HG03521 (cell line): Measurements from ENCODE around the gene OBI1.

Experiments
- ATAC-seq: cut with Tn5 transposase; IDR thresholded peaks from one replicate; pipeline ENCODE4 v1.9.1; 2021; ENCODE audit warnings: mild to moderate bottlenecking, moderate library complexity; ENCODE audit not compliant: unreplicated experiment

The OBI1 gene

GRCh38 chr13:78604782-78605611 is 54.0 kb downstream of the OBI1 start:
- ATAC-seq = no peak

DNA sequence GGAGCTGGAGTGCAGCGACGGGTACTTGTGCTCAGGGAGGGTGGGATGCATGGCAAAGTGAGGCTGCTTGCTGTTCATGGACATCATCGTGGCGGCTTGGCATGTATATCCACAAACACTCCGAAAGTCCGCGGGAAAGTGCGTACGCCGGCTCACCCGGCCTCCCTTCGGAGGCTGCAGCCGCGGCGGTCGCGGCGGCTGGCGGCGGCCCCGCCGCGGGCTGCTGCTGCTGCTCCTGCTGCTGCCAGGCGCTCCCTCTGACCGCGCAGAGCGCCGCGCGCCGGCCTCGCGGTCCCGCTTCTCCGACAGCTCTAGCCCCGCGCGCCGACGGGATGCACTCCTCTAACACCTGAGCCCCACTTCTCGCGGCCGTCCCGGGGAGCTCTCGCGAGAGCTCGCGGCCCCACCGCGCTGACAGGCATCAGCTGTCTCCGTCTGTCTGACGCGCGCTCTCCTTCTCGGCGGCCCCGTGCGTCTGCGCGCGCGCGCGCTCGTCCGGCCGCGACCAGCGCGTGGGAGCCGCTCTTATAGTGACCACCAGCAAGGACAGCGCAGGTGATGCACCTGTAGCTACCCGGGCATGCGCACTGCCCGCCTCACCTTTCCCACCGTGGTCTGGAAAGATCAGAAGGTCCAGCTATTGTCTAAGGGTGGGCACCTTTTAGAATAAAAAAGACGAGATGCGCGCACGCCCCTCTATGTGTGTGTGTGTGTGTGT is 55.6 kb downstream of the OBI1 start, which contains the start of gene POU4F1:
POU4F1 (minus strand) TSS at position 313 of the 718 bp plus-strand sequence; CDS start at position 87, 226 bp downstream.
- ATAC-seq = peak; percentile 87

DNA sequence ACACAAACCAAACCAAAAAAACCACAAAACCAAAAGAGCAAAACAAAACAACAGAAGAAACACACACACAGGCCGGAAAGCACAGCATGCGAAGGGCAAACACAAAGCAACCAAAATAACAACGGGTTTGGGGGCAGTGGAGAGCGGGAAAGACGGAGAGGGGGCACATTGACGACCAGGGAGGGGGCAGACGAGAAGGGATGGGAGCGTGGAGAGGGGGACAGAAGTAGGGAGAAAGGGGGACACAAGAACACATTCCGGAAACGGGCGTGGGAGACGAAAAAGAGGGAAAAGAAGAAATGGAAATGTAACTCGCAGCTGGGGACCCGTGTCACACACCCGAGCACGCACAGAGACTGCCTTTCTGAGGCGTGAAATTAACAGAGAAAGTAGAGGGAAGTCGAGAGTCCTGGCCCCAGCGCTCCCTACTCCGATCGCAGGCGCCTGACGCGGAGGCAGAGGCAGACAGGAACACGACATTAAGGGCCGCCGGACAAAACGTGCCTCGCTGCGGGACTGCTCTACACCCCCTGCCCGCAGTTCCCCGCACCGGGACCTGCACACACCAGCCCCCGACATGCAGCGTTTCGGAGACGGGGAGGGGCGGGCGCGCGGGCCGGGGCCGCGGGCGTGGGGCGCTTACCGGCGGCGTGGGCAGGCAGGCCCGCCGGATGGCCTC is 56.3 kb downstream of the OBI1 start:
- ATAC-seq = peak; percentile 8

DNA sequence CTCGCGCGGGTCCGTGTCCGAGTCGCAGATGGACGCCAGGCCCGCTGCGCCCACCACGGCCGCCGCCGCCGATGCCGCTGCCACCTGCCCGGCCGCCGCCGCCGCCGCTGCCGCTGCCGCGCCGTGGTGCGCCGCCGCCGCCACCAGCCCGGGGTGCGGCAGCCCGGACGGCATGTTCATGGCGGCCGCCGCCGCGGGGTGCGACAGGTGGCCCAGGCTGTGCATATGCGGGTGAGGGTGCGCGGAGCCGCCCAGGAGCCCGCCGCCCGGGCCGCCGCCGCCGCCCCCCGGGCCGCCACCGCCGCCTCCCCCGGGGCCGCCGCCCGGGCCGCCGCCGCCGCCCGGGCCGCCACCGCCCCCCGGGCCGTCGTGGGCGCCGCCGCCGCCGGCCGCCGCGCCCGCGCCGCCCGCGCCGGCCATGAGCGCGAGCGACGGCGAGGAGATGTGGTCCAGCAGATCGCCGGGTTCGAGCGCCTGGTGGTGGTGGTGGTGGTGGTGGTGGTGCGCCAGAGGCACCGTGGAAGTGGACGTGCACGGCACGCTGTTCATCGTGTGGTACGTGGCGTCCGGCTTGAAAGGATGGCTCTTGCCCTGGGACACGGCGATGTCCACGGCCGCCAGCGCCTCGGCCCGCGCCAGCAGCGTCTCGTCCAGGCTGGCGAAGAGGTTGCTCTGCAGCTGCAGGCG is 56.9 kb downstream of the OBI1 start:
- ATAC-seq = no peak

- no peak for ATAC-seq
Measured at GRCh38 chr13:78601124-78601873, 57.7 kb downstream of the OBI1 start.

DNA sequence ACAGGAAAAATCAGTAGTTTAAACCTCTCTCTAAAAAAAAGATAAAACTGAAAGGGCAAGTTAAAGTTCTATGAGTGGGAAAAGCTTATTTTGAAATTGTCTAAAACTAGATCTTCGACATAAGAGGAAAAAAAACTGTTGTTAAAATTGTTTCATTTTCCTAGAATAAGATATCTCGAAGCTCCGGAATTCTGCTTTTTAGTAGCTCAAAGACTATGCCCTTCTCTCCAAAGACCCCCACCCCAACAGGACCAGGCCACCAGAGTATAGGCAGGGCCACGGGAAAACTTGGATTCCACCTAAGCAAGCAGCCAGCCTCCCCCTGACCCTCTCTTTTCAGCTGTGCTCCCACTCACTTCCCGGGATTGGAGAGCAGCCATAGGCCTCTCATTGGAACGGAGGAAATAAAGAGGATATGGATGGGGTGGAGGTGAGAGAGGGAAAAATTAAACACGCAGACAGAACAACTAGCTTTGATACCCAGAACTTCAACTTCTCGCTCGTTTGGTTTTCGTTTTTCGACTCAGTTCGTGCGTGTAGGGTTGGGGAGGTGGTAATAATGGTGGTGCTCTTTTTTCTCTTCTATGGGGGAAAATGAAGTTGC is 58.6 kb downstream of the OBI1 start:
- ATAC-seq = no peak

GRCh38 chr13:78599645-78600279 is 59.2 kb downstream of the OBI1 start:
- ATAC-seq = no peak

GRCh38 chr13:78598966-78599644 is 59.9 kb downstream of the OBI1 start:
- no peak for ATAC-seq

- ATAC-seq = no peak
Measured at GRCh38 chr13:78598116-78598781, 60.7 kb downstream of the OBI1 start.

DNA sequence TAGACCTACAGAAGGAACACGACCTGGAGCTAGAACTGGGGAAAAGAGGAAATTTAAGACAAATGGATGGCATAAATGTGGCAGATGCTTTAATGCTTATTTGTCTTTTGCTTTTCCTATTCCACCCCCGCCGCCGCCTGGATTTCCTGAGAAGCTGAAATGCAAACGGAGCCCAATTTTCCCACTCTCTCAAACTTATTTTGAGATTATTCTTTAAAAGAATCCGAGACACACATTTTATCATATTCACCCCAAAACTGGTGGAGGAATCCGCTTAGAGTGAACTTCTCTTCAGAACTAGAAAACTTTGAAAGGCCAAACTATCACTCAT is 61.4 kb downstream of the OBI1 start:
- no peak for ATAC-seq

GRCh38 chr13:78596736-78597601 is 62.0 kb downstream of the OBI1 start:
- ATAC-seq = no peak

- no peak for ATAC-seq
Measured at GRCh38 chr13:78596399-78596735, 62.6 kb downstream of the OBI1 start.

GRCh38 chr13:78595495-78596398 is 63.2 kb downstream of the OBI1 start:
- ATAC-seq = no peak

DNA sequence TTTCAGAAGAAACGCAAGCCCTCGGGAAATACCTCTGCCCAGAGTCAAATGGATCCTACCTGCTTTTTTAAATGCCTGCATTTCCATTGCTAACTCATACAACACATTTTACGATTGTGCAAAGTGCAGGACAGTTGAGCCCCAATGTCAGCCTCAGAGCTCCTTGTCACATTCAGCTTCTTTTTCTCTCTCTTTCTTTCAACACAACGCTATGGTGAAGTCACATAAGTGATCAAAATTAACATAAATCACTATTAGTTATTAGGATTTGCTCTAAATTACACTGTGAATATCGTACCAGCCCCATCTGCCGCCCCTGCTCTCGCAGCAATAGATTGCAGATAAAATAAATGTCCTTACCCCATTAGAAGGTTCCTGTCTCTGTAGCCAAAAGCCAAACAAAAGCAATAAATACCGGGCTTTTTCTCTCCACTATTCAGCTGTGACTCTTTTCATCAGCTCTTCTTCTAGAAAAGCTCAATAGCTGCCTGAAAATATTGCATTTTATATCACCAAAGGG is 64.4 kb downstream of the OBI1 start:
- ATAC-seq = no peak

DNA sequence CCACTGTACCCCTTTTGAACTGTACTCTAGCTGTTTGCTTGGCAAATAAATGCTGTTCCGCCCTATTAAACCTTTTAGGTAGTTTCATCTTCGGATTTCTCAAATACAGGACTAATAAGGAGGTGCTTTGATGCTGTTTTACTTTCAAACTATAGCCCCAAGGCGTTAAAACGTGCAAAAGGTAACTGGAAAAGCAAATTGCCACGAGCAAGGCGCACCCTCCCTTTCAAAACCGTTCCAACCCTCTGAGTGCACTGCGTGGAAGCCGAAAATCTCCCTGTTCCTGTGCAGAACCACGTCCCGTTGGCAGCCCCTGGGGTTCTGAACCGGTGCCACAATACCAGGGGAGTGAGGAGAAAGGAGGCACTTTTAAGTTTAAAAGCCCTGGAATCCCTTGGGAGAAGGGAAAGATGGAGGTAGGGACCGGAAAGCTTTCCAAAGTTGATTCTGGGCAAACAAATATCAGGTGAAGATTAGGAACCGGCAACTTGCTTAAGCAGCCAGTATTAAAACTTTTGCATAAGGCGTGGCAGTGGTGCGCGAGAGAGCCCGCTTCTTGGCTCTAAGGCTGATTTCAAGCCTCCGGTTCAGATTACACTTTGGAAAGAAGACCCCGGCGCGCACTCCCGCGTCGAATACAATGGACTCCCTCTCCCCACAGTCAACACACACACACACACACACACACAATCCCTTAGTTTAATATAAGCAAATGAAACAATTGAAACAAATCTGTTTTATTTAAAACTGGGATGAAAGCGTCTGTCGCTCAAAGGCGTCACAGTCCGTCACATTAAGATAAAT is 65.1 kb downstream of the OBI1 start:
- ATAC-seq = no peak

DNA sequence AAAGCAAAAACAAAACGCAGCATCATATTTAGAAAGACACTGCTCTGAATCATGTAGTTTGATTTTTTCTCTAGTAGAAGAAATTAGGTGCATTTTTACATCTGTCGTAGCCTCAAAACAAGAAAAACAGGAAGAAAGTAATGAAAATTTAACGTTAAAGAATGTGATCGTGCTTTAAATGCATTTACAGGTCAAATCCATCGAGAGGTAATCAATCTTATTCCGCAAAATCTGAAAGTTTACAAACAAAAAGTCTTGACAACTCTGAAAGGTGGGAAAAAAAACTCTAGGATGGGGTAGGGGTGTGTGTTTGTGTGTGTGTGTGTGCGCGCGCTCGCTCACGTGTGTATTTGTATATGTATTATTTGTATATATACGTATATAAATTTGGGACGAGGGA is 65.8 kb downstream of the OBI1 start:
- ATAC-seq = no peak
